ENCODE measurements around the gene F12. TPM values are rescaled to one million over a fixed set of nuclear protein-coding genes. Genes with fewer than 3 reads are reported as not detected.
"Not testable (repeated sequence)": the region's sequence is repeated elsewhere in the genome, so short reads cannot be mapped to it uniquely, and the experiment has no call there.

The F12 gene
- total RNA-seq, 1 donor from 2014 or later = 2.2 TPM

DNA sequence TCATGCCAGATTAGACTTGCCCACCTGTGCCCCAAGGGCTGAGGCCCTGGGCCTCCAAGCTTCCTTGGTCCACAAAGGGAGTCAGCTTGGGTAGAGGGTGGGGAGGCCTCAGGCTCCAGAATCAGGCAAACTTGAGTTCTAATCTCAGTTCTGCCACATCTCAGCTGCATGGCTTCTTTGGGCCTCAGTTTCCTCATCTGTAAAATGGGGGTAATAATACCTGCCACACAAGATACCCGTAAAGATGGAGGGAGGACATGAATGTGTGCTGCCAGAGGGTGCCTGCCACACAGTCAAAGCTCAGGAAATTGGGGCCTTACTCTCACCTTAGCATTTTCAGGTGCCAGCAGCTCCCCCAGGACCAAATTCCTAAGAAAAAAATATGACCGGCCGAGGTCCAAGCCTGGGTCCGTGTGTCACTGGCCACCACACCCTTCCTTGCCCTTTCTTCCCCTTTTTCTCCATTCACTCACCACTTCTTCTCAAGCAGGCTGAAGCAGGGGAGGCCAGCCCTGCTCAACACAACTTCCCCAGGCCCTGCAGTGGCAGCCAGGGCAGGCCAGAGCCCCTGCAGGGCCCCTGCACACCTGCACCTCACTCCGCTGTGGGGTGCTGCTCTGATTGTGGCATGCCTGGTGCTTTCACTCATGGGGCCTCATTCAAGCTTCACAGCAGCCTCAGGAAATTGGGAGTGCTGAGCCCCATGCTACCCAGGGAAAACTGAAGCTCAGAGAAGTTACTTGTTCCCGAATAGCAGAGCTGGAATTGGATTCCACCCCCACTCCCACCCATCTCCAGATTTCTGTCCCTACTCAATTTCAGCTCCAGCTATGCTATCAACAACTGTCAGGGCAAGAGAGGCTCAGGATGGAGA, 47.7 kb downstream of the F12 start:
- H3K36me3 Mint-ChIP-seq (ENCODE audit: low read depth) = peaks cover 20% of the 10 kb centered on the region
- DNase-seq (ENCODE audit: low spot score) = no peak
- peak overlapping the region; percentile 56 for H3K27ac Mint-ChIP-seq
- H3K27me3 Mint-ChIP-seq (ENCODE audit: insufficient read depth) = peaks cover 2% of the 10 kb centered on the region
- intact Hi-C loops (cut with micrococcal nuclease) = no loop called here
- H3K4me3 Mint-ChIP-seq = peak overlapping the region; percentile 67
- H3K9me3 Mint-ChIP-seq = no peaks in the 10 kb centered on the region
- peaks cover 77% of the 10 kb centered on the region for H3K4me1 Mint-ChIP-seq (ENCODE audit: low read depth)

DNA sequence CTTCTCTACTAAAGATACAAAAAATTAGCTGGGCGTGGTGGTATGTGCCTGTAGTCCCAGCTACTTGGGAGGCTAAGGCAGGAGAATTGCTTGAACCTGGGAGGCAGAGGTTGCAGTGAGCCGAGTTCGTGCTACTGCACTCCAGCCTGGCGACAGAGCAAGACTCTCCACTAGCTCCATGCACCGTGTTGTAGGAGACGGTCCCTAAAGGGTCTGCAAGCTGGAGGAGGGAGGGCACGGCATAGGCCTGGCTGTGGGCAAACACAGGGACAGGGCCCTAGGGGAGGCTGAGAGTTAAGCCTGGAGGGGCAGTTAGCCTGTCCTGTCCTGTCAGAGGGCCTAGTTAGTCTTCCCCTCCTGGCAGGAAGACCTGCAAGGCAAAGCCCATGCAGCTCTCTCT, 48.6 kb downstream of the F12 start:
- H3K4me3 Mint-ChIP-seq; intact Hi-C loops (cut with micrococcal nuclease); H3K27ac Mint-ChIP-seq; DNase-seq (ENCODE audit: low spot score); H3K27me3 Mint-ChIP-seq (ENCODE audit: insufficient read depth); H3K9me3 Mint-ChIP-seq: not testable (repeated sequence)
- peaks cover 84% of the 10 kb centered on the region for H3K4me1 Mint-ChIP-seq (ENCODE audit: low read depth)
- peaks cover 15% of the 10 kb centered on the region for H3K36me3 Mint-ChIP-seq (ENCODE audit: low read depth)

GRCh38 chr5:177359860-177360259, 49.5 kb downstream of the F12 start:
- no peaks in the 10 kb centered on the region for H3K27me3 Mint-ChIP-seq (ENCODE audit: insufficient read depth)
- peak overlapping the region; percentile 78 for H3K27ac Mint-ChIP-seq
- H3K36me3 Mint-ChIP-seq (ENCODE audit: low read depth) = peaks cover 12% of the 10 kb centered on the region
- peak overlapping the region; percentile 85 for H3K4me3 Mint-ChIP-seq
- DNase-seq (ENCODE audit: low spot score) = no peak
- peaks cover 11% of the 10 kb centered on the region for H3K9me3 Mint-ChIP-seq
- intact Hi-C loops (cut with micrococcal nuclease) = loop anchor here (5.0 to 10.0 kb wide), 2 partner anchors 228 to 825 kb away; partner anchors contain the start of genes NSD1 and RNF44
- peaks cover 79% of the 10 kb centered on the region for H3K4me1 Mint-ChIP-seq (ENCODE audit: low read depth)

DNA sequence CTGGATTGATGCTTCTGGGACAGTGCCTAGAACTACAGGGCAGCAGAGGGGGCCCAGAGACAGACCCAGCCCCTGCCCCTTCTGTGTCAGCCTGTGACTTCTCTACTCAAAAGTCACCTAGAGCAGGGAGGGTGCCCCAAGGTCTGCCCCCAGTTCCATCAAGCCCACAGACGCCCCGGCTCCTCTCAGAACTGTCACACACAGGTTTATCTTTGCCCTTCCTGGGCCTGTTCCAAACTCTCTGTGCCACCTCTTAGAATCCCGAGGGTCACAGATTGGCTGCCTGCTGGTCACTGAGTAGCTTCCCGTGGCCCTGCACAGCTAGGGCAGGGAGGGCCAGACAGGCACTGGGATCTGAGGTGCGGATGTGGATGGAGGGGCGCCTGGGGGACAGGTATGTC, 49.9 kb downstream of the F12 start:
- H3K36me3 Mint-ChIP-seq (ENCODE audit: low read depth) = peaks cover 9% of the 10 kb centered on the region

DNA sequence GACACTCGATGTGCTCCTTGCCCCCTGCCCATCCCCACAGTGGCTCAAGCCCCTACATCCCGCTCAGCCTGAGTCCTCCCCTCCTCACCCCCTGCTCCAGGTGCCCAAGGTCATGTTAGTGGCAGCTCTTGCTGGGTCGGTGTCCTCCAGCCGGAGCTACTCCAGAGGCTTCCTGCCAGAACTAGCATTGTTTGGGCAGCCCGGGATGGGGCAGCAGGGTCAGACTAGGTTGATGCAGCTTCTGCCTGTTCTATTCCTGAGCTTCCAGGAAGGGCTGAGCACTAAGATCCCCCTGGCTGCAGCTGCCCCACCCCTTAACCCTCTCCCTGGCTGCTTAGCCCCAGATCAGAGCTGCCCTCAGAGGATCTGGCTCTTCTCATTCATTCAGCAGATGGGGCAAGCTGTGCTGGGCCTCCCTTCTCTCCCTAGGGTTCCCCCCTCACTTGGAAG, 51.0 kb downstream of the F12 start:
- peaks cover 19% of the 10 kb centered on the region for H3K9me3 Mint-ChIP-seq
- DNase-seq (ENCODE audit: low spot score) = no peak
- H3K27me3 Mint-ChIP-seq (ENCODE audit: insufficient read depth) = no peaks in the 10 kb centered on the region
- H3K4me3 Mint-ChIP-seq = peak overlapping the region; percentile 85
- peaks cover 67% of the 10 kb centered on the region for H3K4me1 Mint-ChIP-seq (ENCODE audit: low read depth)
- intact Hi-C loops (cut with micrococcal nuclease) = loop anchor here (5.0 to 10.0 kb wide), 2 partner anchors 226 to 824 kb away; partner anchors contain the start of genes NSD1 and RNF44
- peak overlapping the region; percentile 78 for H3K27ac Mint-ChIP-seq
- peaks cover 9% of the 10 kb centered on the region for H3K36me3 Mint-ChIP-seq (ENCODE audit: low read depth)

More for the DNA sequence above, 49.9 kb downstream of the F12 start:
- Mint-ChIP-seq H3K27ac (no peak overlapping the region), H3K4me1 (ENCODE audit: low read depth) (peaks cover 75% of the 10 kb centered on the region), H3K27me3 (ENCODE audit: insufficient read depth) (no peaks in the 10 kb centered on the region), H3K4me3 (peak overlapping the region; percentile 85), H3K9me3 (peaks cover 15% of the 10 kb centered on the region)
- intact Hi-C loops (cut with micrococcal nuclease) = loop anchor here (5.0 to 10.0 kb wide), 2 partner anchors 227 to 825 kb away; partner anchors contain the start of genes NSD1 and RNF44
- DNase-seq (ENCODE audit: low spot score) = no peak

GRCh38 chr5:177357459-177358351, 51.7 kb downstream of the F12 start, which contains the start of gene RGS14:
RGS14 (plus strand) TSS chr5:177357924; CDS start chr5:177358025, 101 bp downstream.
- Mint-ChIP-seq H3K36me3 (ENCODE audit: low read depth) (peaks cover 9% of the 10 kb centered on the region), H3K9me3 (peaks cover 19% of the 10 kb centered on the region), H3K27me3 (ENCODE audit: insufficient read depth) (no peaks in the 10 kb centered on the region), H3K27ac (peak within 1 kb of the TSS; percentile 80), H3K4me3 (peak within 1 kb of the TSS; percentile 85), H3K4me1 (ENCODE audit: low read depth) (peaks cover 63% of the 10 kb centered on the region)
- peak; percentile 63 for DNase-seq (ENCODE audit: low spot score)
- intact Hi-C loops (cut with micrococcal nuclease) = loop anchor here (2.0 to 10.0 kb wide), 3 partner anchors 69 to 823 kb away; partner anchors contain the start of genes GRK6, NSD1 and RNF44

DNA sequence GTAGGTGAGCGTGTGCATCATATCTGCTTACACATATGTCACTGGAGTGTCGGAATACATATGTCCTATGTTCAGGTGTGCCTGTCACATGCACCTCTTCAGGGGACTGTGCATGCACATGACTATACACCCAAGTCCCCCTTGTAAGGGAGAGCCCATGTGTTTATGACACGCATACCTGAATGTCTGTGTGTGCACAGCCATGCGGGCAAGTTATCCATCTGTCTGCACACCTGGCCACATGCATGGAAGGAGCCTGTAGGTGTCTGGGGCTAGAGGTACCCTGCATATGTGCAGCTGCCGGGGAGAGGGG, 52.3 kb downstream of the F12 start:
- DNase-seq (ENCODE audit: low spot score) = no peak
- Mint-ChIP-seq H3K9me3 (peaks cover 19% of the 10 kb centered on the region), H3K27ac (peak overlapping the region; percentile 80), H3K4me1 (ENCODE audit: low read depth) (peaks cover 58% of the 10 kb centered on the region), H3K4me3 (peak overlapping the region; percentile 85), H3K27me3 (ENCODE audit: insufficient read depth) (no peaks in the 10 kb centered on the region), H3K36me3 (ENCODE audit: low read depth) (peaks cover 9% of the 10 kb centered on the region)
- intact Hi-C loops (cut with micrococcal nuclease) = loop anchor here (2.0 to 10.0 kb wide), 3 partner anchors 70 to 822 kb away; partner anchors contain the start of genes GRK6, NSD1 and RNF44

DNA sequence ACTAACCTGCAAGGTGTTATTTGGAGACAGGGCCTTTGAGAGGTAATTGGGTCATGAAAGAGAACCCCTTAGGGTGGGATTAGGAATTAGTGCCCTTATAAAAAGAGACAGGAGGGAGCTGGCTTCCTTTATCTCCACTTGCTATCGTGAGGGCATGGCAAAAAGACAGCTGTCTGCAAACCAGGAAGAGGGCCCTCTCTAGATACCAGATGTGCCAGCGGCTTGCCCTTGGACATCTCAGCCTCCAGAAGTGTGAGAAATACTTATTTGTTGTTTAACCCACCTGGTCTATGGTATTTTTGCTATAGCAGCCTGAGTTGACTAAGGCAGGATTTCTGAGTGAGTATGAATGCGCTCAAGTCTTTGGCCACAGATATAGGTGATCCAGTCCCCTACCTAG, 52.6 kb downstream of the F12 start:
- Mint-ChIP-seq H3K27me3 (ENCODE audit: insufficient read depth) (no peaks in the 10 kb centered on the region), H3K36me3 (ENCODE audit: low read depth) (peaks cover 9% of the 10 kb centered on the region), H3K4me3 (peak overlapping the region; percentile 85), H3K27ac (peak overlapping the region; percentile 80), H3K4me1 (ENCODE audit: low read depth) (peaks cover 58% of the 10 kb centered on the region), H3K9me3 (peaks cover 19% of the 10 kb centered on the region)
- no peak for DNase-seq (ENCODE audit: low spot score)
- intact Hi-C loops (cut with micrococcal nuclease) = loop anchor here (2.0 to 10.0 kb wide), 3 partner anchors 70 to 822 kb away; partner anchors contain the start of genes GRK6, NSD1 and RNF44

GRCh38 chr5:177355868-177356168, 53.5 kb downstream of the F12 start:
- no peaks in the 10 kb centered on the region for H3K27me3 Mint-ChIP-seq (ENCODE audit: insufficient read depth)
- no peak overlapping the region for H3K4me3 Mint-ChIP-seq
- no peak for DNase-seq (ENCODE audit: low spot score)
- no peak overlapping the region for H3K27ac Mint-ChIP-seq
- peaks cover 19% of the 10 kb centered on the region for H3K9me3 Mint-ChIP-seq
- H3K36me3 Mint-ChIP-seq (ENCODE audit: low read depth) = peaks cover 9% of the 10 kb centered on the region
- intact Hi-C loops (cut with micrococcal nuclease) = loop anchor here (2.0 to 10.0 kb wide), 3 partner anchors 71 to 821 kb away; partner anchors contain the start of genes GRK6, NSD1 and RNF44
- peaks cover 49% of the 10 kb centered on the region for H3K4me1 Mint-ChIP-seq (ENCODE audit: low read depth)

DNA sequence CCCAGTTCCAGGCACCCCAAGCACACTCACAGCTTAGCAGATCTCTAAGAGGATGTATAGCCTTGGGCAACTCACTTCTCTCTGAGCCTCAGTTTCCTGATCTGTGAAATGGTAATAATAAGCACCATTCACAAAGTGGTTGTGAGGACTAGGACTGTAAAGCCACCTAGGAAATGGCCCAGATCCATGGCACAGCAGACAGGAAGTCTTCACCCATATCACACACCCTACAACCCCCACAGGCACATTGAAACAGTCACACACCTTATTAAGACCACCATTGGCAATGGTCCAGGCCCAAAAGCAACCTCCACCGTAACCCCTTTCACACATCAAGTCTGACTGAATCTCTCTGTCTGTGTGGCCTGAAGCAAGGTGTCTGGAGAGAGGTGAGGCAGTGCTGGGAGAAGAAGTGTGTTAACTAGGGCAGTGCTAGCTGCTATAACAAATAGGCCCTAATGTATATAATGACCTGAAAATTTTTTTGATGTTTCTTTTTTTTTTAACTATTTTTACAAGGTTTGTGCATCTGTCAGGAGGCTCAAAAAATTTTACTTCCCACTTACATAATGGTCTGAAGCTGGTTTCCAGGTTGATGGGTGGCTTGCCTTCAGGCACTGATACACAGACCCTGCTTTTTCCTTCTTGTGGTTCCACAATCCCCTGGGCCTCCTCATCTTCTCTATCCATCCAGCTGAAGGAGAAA, 54.0 kb downstream of the F12 start:
- Mint-ChIP-seq H3K27ac (no peak overlapping the region), H3K4me3 (no peak overlapping the region), H3K4me1 (ENCODE audit: low read depth) (peaks cover 53% of the 10 kb centered on the region), H3K27me3 (ENCODE audit: insufficient read depth) (no peaks in the 10 kb centered on the region), H3K9me3 (peaks cover 19% of the 10 kb centered on the region), H3K36me3 (ENCODE audit: low read depth) (peaks cover 9% of the 10 kb centered on the region)
- no peak for DNase-seq (ENCODE audit: low spot score)
- intact Hi-C loops (cut with micrococcal nuclease) = loop anchor here (5.0 to 10.0 kb wide), 2 partner anchors 223 to 821 kb away; partner anchors contain the start of genes NSD1 and RNF44

- peaks cover 7% of the 10 kb centered on the region for H3K36me3 Mint-ChIP-seq (ENCODE audit: low read depth)
- intact Hi-C loops (cut with micrococcal nuclease) = loop anchor here (5.0 to 10.0 kb wide), 2 partner anchors 222 to 820 kb away; partner anchors contain the start of genes NSD1 and RNF44
- no peaks in the 10 kb centered on the region for H3K27me3 Mint-ChIP-seq (ENCODE audit: insufficient read depth)
- DNase-seq (ENCODE audit: low spot score) = no peak
- H3K4me3 Mint-ChIP-seq = no peak overlapping the region
- H3K9me3 Mint-ChIP-seq = peaks cover 19% of the 10 kb centered on the region
- H3K4me1 Mint-ChIP-seq (ENCODE audit: low read depth) = peaks cover 53% of the 10 kb centered on the region
- no peak overlapping the region for H3K27ac Mint-ChIP-seq
Observed at GRCh38 chr5:177354711-177355110, 54.7 kb downstream of the F12 start.

- Mint-ChIP-seq H3K27ac (no peak overlapping the region), H3K27me3 (ENCODE audit: insufficient read depth) (no peaks in the 10 kb centered on the region), H3K4me3 (no peak overlapping the region), H3K4me1 (ENCODE audit: low read depth) (peaks cover 53% of the 10 kb centered on the region), H3K9me3 (peaks cover 19% of the 10 kb centered on the region), H3K36me3 (ENCODE audit: low read depth) (peaks cover 10% of the 10 kb centered on the region)
- no peak for DNase-seq (ENCODE audit: low spot score)
- intact Hi-C loops (cut with micrococcal nuclease) = loop anchor here (10.0 kb wide), 1 partner anchor 819 kb away; the partner anchor contains the start of gene RNF44
Observed at GRCh38 chr5:177354256-177354655, 55.1 kb downstream of the F12 start.
